Mucosa of stomach (tissue), 1 donor: Measurements from ENCODE around the gene SUPT20H.
A peak's percentile ranks its signal among the peaks of the same experiment; 100 is the strongest.

Source experiments
- H3K27me3 ChIP-seq: one replicate; pipeline ENCODE4 v1.7.0; 2013; ENCODE audit warnings: mild to moderate bottlenecking, low read length; ENCODE audit not compliant: control insufficient read depth, insufficient read depth
- H3K36me3 ChIP-seq: one replicate; pipeline ENCODE4 v1.7.0; 2013; ENCODE audit warnings: low read length; ENCODE audit not compliant: control insufficient read depth, insufficient read depth
- H3K4me1 ChIP-seq: one replicate; pipeline ENCODE4 v1.7.0; 2013; ENCODE audit warnings: mild to moderate bottlenecking, low read length; ENCODE audit not compliant: control insufficient read depth, insufficient read depth
- H3K4me3 ChIP-seq: one replicate; pipeline ENCODE4 v1.7.0; 2013; ENCODE audit warnings: low read length
- H3K9ac ChIP-seq: one replicate; pipeline ENCODE4 v1.7.0; 2013; ENCODE audit warnings: mild to moderate bottlenecking, low read length, moderate library complexity
- H3K9me3 ChIP-seq: one replicate; pipeline ENCODE4 v1.7.0; 2013; ENCODE audit warnings: mild to moderate bottlenecking, low read length, moderate library complexity; ENCODE audit not compliant: control insufficient read depth
- donor health status: Pancreatic carcinoma.

SUPT20H gene

GRCh38 chr13:37027639-37028038 is 31.8 kb downstream of the SUPT20H start:
- peaks cover 4% of the 10 kb centered on the region for H3K36me3 ChIP-seq
- no peak overlapping the region for H3K9ac ChIP-seq

GRCh38 chr13:37026771-37027170 is 32.7 kb downstream of the SUPT20H start:
- peaks cover 1% of the 10 kb centered on the region for H3K36me3 ChIP-seq
- H3K9me3 ChIP-seq, result no peaks in the 10 kb centered on the region
- H3K9ac ChIP-seq, result no peak overlapping the region
- no peaks in the 10 kb centered on the region for H3K27me3 ChIP-seq
- no peak overlapping the region for H3K4me3 ChIP-seq
- H3K4me1 ChIP-seq, result no peaks in the 10 kb centered on the region

More at GRCh38 chr13:37027639-37028038, 31.8 kb downstream of the SUPT20H start:
- H3K4me3 ChIP-seq, result no peak overlapping the region
- no peaks in the 10 kb centered on the region for H3K27me3 ChIP-seq
- no peaks in the 10 kb centered on the region for H3K4me1 ChIP-seq
- no peaks in the 10 kb centered on the region for H3K9me3 ChIP-seq

- Histone ChIP-seq H3K36me3 (no peaks in the 10 kb centered on the region), H3K9ac (no peak overlapping the region), H3K4me1 (no peaks in the 10 kb centered on the region), H3K9me3 (no peaks in the 10 kb centered on the region), H3K27me3 (no peaks in the 10 kb centered on the region), H3K4me3 (no peak overlapping the region)
Measured at GRCh38 chr13:37023871-37024270, 35.6 kb downstream of the SUPT20H start.

GRCh38 chr13:37014609-37015008 is 44.9 kb downstream of the SUPT20H start:
- Histone ChIP-seq H3K9ac (no peak overlapping the region), H3K36me3 (no peaks in the 10 kb centered on the region), H3K4me3 (no peak overlapping the region)

GRCh38 chr13:37011788-37012187 is 47.7 kb downstream of the SUPT20H start:
- Histone ChIP-seq H3K9ac (no peak overlapping the region), H3K4me1 (no peaks in the 10 kb centered on the region), H3K4me3 (no peak overlapping the region), H3K9me3 (no peaks in the 10 kb centered on the region), H3K27me3 (no peaks in the 10 kb centered on the region), H3K36me3 (no peaks in the 10 kb centered on the region)

More at GRCh38 chr13:37014609-37015008, 44.9 kb downstream of the SUPT20H start:
- H3K4me1 ChIP-seq, result no peaks in the 10 kb centered on the region
- no peaks in the 10 kb centered on the region for H3K9me3 ChIP-seq
- H3K27me3 ChIP-seq, result no peaks in the 10 kb centered on the region

GRCh38 chr13:37011002-37011401 is 48.5 kb downstream of the SUPT20H start:
- Histone ChIP-seq H3K9ac (no peak overlapping the region), H3K4me3 (no peak overlapping the region), H3K4me1 (no peaks in the 10 kb centered on the region), H3K27me3 (no peaks in the 10 kb centered on the region), H3K36me3 (no peaks in the 10 kb centered on the region), H3K9me3 (no peaks in the 10 kb centered on the region)

GRCh38 chr13:37010424-37010823 is 49.1 kb downstream of the SUPT20H start:
- Histone ChIP-seq H3K4me1 (no peaks in the 10 kb centered on the region), H3K36me3 (no peaks in the 10 kb centered on the region), H3K4me3 (no peak overlapping the region), H3K9ac (no peak overlapping the region), H3K9me3 (no peaks in the 10 kb centered on the region), H3K27me3 (no peaks in the 10 kb centered on the region)

GRCh38 chr13:37009692-37010091 is 49.8 kb downstream of the SUPT20H start:
- H3K9me3 ChIP-seq, result no peaks in the 10 kb centered on the region
- H3K4me1 ChIP-seq, result no peaks in the 10 kb centered on the region
- H3K9ac ChIP-seq, result no peak overlapping the region
- no peaks in the 10 kb centered on the region for H3K27me3 ChIP-seq
- no peaks in the 10 kb centered on the region for H3K36me3 ChIP-seq
- H3K4me3 ChIP-seq, result no peak overlapping the region

- no peak overlapping the region for H3K9ac ChIP-seq
- H3K9me3 ChIP-seq, result no peaks in the 10 kb centered on the region
- H3K4me3 ChIP-seq, result no peak overlapping the region
- no peaks in the 10 kb centered on the region for H3K36me3 ChIP-seq
- peaks cover 5% of the 10 kb centered on the region for H3K4me1 ChIP-seq
- H3K27me3 ChIP-seq, result no peaks in the 10 kb centered on the region
Measured at GRCh38 chr13:37001921-37002250, 57.6 kb downstream of the SUPT20H start.

- no peaks in the 10 kb centered on the region for H3K36me3 ChIP-seq
- H3K9ac ChIP-seq, result peak within 1 kb of the TSS; percentile 97
- no peaks in the 10 kb centered on the region for H3K27me3 ChIP-seq
- H3K9me3 ChIP-seq, result no peaks in the 10 kb centered on the region
- H3K4me1 ChIP-seq, result peaks cover 5% of the 10 kb centered on the region
- peak within 1 kb of the TSS; percentile 87 for H3K4me3 ChIP-seq
Measured at GRCh38 chr13:36999054-36999714, 60.3 kb downstream of the SUPT20H start, which contains the start of gene ALG5. TSS of gene ALG5 (minus strand) at chr13:36999340. CDS start at chr13:36999300, 40 bp downstream.

- Histone ChIP-seq H3K27me3 (no peaks in the 10 kb centered on the region), H3K9me3 (no peaks in the 10 kb centered on the region), H3K9ac (peak overlapping the region; percentile 97), H3K4me1 (peaks cover 5% of the 10 kb centered on the region), H3K36me3 (no peaks in the 10 kb centered on the region), H3K4me3 (peak overlapping the region; percentile 87)
Measured at GRCh38 chr13:36998624-36999041, 60.9 kb downstream of the SUPT20H start.

- H3K4me3 ChIP-seq, result peak overlapping the region; percentile 87
- H3K27me3 ChIP-seq, result no peaks in the 10 kb centered on the region
- no peaks in the 10 kb centered on the region for H3K9me3 ChIP-seq
- H3K4me1 ChIP-seq, result peaks cover 5% of the 10 kb centered on the region
- peaks cover 4% of the 10 kb centered on the region for H3K36me3 ChIP-seq
- peak overlapping the region; percentile 97 for H3K9ac ChIP-seq
Measured at GRCh38 chr13:36997716-36998427, 61.6 kb downstream of the SUPT20H start.
